Measurements from ENCODE around the gene MACF1. TPM values are rescaled to one million over a fixed set of nuclear protein-coding genes. Genes with fewer than 3 reads are reported as not detected.
A peak's percentile ranks its signal among the peaks of the same experiment; 100 is the strongest.

MACF1 gene
- total RNA-seq, 2 donors from 2014 or later: 154 to 355 TPM

DNA sequence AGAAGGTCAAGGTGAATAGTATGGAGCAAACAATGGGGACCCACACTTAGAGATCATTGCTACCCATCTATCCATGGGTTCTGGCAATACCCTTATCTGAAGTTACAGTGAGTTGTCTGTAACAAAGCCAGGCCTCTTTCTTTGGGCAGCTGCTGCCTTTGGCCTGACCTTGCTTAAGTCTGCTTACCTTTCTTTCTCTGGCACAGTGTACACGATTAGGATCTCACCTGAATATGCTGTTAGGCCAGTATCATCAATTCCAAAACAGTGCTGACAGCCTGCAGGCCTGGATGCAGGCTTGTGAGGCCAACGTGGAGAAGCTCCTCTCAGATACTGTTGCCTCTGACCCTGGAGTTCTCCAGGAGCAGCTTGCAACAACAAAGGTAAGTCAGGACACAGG is 154.0 kb downstream of the MACF1 start:
- Histone ChIP-seq H3K9me3 (no peaks in the 10 kb centered on the region), H3K36me3 (peaks cover 7 to 13% of the 10 kb centered on the region in 2 donors), H3K27me3 (replicated peaks; ENCODE audit: insufficient read depth) (no peaks in the 10 kb centered on the region), H3K4me3 (no peak overlapping the region), H3K4me1 (replicated peaks) (peaks cover 4% of the 10 kb centered on the region), H3K27ac (peak overlapping the region in 1 of 2 donors; percentile 46)
- TF ChIP-seq POLR2AphosphoS5 (IDR thresholded peaks at IDR 0.05): no peak
- 25% methylated on average over 2 of the region's 2 CpGs for WGBS
- intact Hi-C loops (cut with DNase I): no loop called here
- DNase-seq (ENCODE audit: low spot score): no peak

DNA sequence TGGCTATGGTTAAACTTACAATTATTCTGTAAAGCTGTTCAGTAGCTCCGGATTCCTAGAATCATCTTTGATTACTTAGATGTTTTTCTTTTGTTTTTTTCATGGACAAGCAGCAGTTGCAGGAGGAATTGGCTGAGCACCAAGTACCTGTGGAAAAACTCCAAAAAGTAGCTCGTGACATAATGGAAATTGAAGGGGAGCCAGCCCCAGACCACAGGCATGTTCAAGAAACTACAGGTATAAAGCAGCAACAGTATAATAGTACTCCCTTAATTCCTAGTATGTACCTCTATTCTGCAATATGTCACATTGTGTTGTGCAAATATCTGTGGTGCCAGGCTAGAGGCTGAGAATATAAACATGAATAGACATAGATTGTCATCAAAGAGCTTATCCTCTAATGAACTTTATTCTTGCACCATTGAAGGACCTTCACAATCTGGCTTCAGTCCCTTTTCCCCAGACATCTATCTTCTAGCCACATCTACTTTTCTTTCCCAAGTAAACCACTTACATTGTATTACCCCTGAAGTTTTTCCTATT is 154.6 kb downstream of the MACF1 start:
- H3K27me3 ChIP-seq (replicated peaks; ENCODE audit: insufficient read depth): no peaks in the 10 kb centered on the region
- peaks cover 7 to 9% of the 10 kb centered on the region in 2 donors for H3K36me3 ChIP-seq
- intact Hi-C loops (cut with DNase I): no loop called here
- TF ChIP-seq, protein P1, sequence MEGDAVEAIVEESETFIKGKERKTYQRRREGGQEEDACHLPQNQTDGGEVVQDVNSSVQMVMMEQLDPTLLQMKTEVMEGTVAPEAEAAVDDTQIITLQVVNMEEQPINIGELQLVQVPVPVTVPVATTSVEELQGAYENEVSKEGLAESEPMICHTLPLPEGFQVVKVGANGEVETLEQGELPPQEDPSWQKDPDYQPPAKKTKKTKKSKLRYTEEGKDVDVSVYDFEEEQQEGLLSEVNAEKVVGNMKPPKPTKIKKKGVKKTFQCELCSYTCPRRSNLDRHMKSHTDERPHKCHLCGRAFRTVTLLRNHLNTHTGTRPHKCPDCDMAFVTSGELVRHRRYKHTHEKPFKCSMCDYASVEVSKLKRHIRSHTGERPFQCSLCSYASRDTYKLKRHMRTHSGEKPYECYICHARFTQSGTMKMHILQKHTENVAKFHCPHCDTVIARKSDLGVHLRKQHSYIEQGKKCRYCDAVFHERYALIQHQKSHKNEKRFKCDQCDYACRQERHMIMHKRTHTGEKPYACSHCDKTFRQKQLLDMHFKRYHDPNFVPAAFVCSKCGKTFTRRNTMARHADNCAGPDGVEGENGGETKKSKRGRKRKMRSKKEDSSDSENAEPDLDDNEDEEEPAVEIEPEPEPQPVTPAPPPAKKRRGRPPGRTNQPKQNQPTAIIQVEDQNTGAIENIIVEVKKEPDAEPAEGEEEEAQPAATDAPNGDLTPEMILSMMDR (IDR thresholded peaks at IDR 0.05): no peak
- TF ChIP-seq POLR2AphosphoS5 (IDR thresholded peaks at IDR 0.05): peak; percentile 70
- no peak for TF ChIP-seq POLR2A (IDR thresholded peaks at IDR 0.05)
- DNase-seq (ENCODE audit: low spot score): peak; percentile 54
- no peak overlapping the region for H3K4me3 ChIP-seq
- H3K27ac ChIP-seq: peak overlapping the region; percentile 34 to 46
- H3K4me1 ChIP-seq (replicated peaks): peaks cover 4% of the 10 kb centered on the region
- WGBS: 13% methylated on average over 2 of the region's 2 CpGs
- H3K9me3 ChIP-seq: no peaks in the 10 kb centered on the region

DNA sequence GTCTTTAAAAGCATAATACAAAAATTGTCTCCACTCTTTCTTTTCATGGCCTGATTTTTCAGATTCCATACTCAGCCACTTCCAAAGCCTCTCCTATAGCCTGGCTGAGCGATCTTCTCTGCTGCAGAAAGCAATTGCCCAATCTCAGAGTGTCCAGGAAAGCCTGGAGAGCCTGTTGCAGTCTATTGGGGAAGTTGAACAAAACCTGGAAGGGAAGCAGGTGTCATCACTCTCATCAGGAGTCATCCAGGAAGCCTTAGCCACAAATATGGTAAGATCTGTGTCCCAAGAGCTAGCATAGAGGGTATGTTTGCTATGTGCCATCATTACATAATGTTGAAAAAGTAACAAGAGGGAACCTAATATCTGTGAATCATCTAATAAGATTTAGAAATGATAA is 156.2 kb downstream of the MACF1 start:
- peaks cover 4% of the 10 kb centered on the region for H3K4me1 ChIP-seq (replicated peaks)
- DNase-seq (ENCODE audit: low spot score): no peak
- H3K9me3 ChIP-seq: no peaks in the 10 kb centered on the region
- H3K27ac ChIP-seq: no peak overlapping the region
- WGBS: 94% methylated on average over 1 of the region's 1 CpG
- TF ChIP-seq, protein P1 (IDR thresholded peaks at IDR 0.05): no peak
- TF ChIP-seq POLR2AphosphoS5 (IDR thresholded peaks at IDR 0.05) (no peak), POLR2A (IDR thresholded peaks at IDR 0.05) (no peak)
- no peak overlapping the region for H3K4me3 ChIP-seq
- no peaks in the 10 kb centered on the region for H3K27me3 ChIP-seq (replicated peaks; ENCODE audit: insufficient read depth)
- intact Hi-C loops (cut with DNase I): no loop called here
- peaks cover 7 to 9% of the 10 kb centered on the region in 2 donors for H3K36me3 ChIP-seq

DNA sequence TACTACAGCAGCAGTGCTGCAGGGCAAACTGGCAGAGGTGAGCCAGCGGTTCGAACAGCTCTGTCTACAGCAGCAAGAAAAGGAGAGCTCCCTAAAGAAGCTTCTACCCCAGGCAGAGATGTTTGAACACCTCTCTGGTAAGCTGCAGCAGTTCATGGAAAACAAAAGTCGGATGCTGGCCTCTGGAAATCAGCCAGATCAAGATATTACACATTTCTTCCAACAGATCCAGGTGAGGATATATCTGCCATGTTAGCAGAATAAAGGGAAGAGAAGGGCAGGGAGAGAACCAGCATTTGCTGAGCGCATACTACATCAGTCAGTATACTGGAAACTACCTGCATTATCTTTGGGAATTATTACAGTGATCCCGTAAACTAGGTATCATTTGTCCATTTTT is 157.0 kb downstream of the MACF1 start:
- intact Hi-C loops (cut with DNase I): no loop called here
- H3K4me3 ChIP-seq: no peak overlapping the region
- WGBS: 73% methylated on average over 5 of the region's 5 CpGs
- TF ChIP-seq, protein P1 (IDR thresholded peaks at IDR 0.05): no peak
- TF ChIP-seq POLR2AphosphoS5 (IDR thresholded peaks at IDR 0.05) (no peak), POLR2A (IDR thresholded peaks at IDR 0.05) (no peak)
- H3K27ac ChIP-seq: no peak overlapping the region
- H3K36me3 ChIP-seq: peaks cover 7 to 9% of the 10 kb centered on the region in 2 donors
- H3K4me1 ChIP-seq (replicated peaks): peaks cover 4% of the 10 kb centered on the region
- H3K9me3 ChIP-seq: no peaks in the 10 kb centered on the region
- H3K27me3 ChIP-seq (replicated peaks; ENCODE audit: insufficient read depth): no peaks in the 10 kb centered on the region
- DNase-seq (ENCODE audit: low spot score): no peak

DNA sequence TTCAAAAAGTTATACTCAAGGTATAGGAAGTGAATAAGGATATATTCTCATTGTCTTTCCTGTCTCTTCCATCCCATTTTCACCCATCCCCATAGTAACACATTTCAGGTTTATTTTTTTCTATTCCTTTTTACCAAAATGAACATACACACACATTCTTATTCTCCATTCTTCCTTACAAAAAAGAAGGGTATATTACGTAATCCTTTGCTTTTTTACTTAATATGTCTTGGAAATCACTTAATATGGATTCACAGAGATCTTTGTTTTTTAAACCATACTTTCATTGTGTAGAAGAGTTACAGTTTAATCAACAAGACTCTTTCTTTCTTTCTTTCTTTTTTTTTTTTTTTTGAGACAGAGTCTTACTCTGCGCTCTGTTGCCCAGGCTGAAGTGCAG is 158.8 kb downstream of the MACF1 start:
- Histone ChIP-seq H3K27me3 (replicated peaks; ENCODE audit: insufficient read depth) (no peaks in the 10 kb centered on the region), H3K27ac (no peak overlapping the region), H3K4me3 (no peak overlapping the region), H3K36me3 (peaks cover 0 to 3% of the 10 kb centered on the region in 2 donors), H3K9me3 (no peaks in the 10 kb centered on the region), H3K4me1 (replicated peaks) (peaks cover 4% of the 10 kb centered on the region)
- TF ChIP-seq, protein P1 (IDR thresholded peaks at IDR 0.05): no peak
- no peak for TF ChIP-seq POLR2AphosphoS5 (IDR thresholded peaks at IDR 0.05)
- no peak for TF ChIP-seq POLR2A (IDR thresholded peaks at IDR 0.05)
- intact Hi-C loops (cut with DNase I): no loop called here
- DNase-seq (ENCODE audit: low spot score): no peak
- 100% methylated on average over 2 of the region's 2 CpGs for WGBS

Measured in prostate gland (tissue), 2 donors.